Lower lobe of right lung (tissue), 2 donors: ENCODE results near the gene PAK6. TPM values are rescaled to one million over a fixed set of nuclear protein-coding genes. Genes with fewer than 3 reads are reported as not detected.

Experiments
- ATAC-seq, 2 donors: fragments of 200-7000 bp; cut with Tn5 transposase; one replicate each; pipeline ENCODE4 v1.9.1; 2020 to 2022; ENCODE audit warnings: mild to moderate bottlenecking in 2 of 2, moderate library complexity in 2 of 2
- DNase-seq: peaks from one replicate; pipeline ENCODE4 v3.0.0-alpha.2; 2020
- H3K27ac ChIP-seq: fragments of 200-600 bp; one replicate; pipeline ENCODE4 v1.8.0; 2022
- H3K27me3 ChIP-seq: fragments of 200-600 bp; one replicate; pipeline ENCODE4 v1.8.0; 2022; ENCODE audit warnings: low read depth
- H3K36me3 ChIP-seq: fragments of 200-600 bp; one replicate; pipeline ENCODE4 v1.8.0; 2022; ENCODE audit warnings: mild to moderate bottlenecking
- H3K4me1 ChIP-seq: fragments of 200-600 bp; one replicate; pipeline ENCODE4 v1.8.0; 2022
- H3K4me3 ChIP-seq: fragments of 200-600 bp; one replicate; pipeline ENCODE4 v1.8.0; 2022; ENCODE audit warnings: mild to moderate bottlenecking
- H3K9me3 ChIP-seq: fragments of 200-600 bp; one replicate; pipeline ENCODE4 v1.8.0; 2022
- intact Hi-C: fragments of 100-400 bp; cut with DNase I; formaldehyde crosslinking; loops from one replicate; pipeline ENCODE4 v1.11.0; 2022
- total RNA-seq: library from RNA; stranded (reverse); fragmentation: NEBNext Ultra II Directional; extraction: Animal tissue kit (Norgen Biotek cat#: 25700); gene quantifications from one replicate; pipeline ENCODE4 v1.2.1, GENCODE V29; 2021
- TF ChIP-seq, protein P1 (sequence below): fragments of 200-600 bp; IDR thresholded peaks from one replicate; pipeline ENCODE4 v1.8.0; 2022; ENCODE audit warnings: antibody characterized with exemption, mild to moderate bottlenecking
- donor health status: DM: no; HTN: yes; CAD: no; lungs with severe emphysema.

PAK6 gene
- total RNA-seq, 1 donor from 2014 or later, result 5.6 TPM

- peak; percentile 67 for DNase-seq
- H3K4me1 ChIP-seq, result no peaks in the 10 kb centered on the region
- TF ChIP-seq, protein P1, sequence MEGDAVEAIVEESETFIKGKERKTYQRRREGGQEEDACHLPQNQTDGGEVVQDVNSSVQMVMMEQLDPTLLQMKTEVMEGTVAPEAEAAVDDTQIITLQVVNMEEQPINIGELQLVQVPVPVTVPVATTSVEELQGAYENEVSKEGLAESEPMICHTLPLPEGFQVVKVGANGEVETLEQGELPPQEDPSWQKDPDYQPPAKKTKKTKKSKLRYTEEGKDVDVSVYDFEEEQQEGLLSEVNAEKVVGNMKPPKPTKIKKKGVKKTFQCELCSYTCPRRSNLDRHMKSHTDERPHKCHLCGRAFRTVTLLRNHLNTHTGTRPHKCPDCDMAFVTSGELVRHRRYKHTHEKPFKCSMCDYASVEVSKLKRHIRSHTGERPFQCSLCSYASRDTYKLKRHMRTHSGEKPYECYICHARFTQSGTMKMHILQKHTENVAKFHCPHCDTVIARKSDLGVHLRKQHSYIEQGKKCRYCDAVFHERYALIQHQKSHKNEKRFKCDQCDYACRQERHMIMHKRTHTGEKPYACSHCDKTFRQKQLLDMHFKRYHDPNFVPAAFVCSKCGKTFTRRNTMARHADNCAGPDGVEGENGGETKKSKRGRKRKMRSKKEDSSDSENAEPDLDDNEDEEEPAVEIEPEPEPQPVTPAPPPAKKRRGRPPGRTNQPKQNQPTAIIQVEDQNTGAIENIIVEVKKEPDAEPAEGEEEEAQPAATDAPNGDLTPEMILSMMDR, result no peak
- ATAC-seq, result peak; percentile 57 to 86
- no peak overlapping the region for H3K4me3 ChIP-seq
- intact Hi-C loops, result no loop called here
- no peaks in the 10 kb centered on the region for H3K27me3 ChIP-seq
- H3K9me3 ChIP-seq, result no peaks in the 10 kb centered on the region
- H3K36me3 ChIP-seq, result no peaks in the 10 kb centered on the region
- H3K27ac ChIP-seq, result peak overlapping the region; percentile 6
These were observed 28.0 kb downstream of the PAK6 start for GRCh38 chr15:40266828-40267304.

GRCh38 chr15:40267670-40268069, 28.8 kb downstream of the PAK6 start:
- Histone ChIP-seq H3K4me1 (no peaks in the 10 kb centered on the region), H3K27ac (no peak overlapping the region), H3K27me3 (no peaks in the 10 kb centered on the region), H3K9me3 (no peaks in the 10 kb centered on the region), H3K36me3 (no peaks in the 10 kb centered on the region), H3K4me3 (no peak overlapping the region)
- DNase-seq (no peak), ATAC-seq (no peak)
- intact Hi-C loops, result no loop called here
- TF ChIP-seq, protein P1, result no peak

- DNase-seq (no peak), ATAC-seq (no peak)
- H3K27ac ChIP-seq, result no peak overlapping the region
- TF ChIP-seq, protein P1, result no peak
- no peaks in the 10 kb centered on the region for H3K4me1 ChIP-seq
- H3K27me3 ChIP-seq, result no peaks in the 10 kb centered on the region
- H3K36me3 ChIP-seq, result no peaks in the 10 kb centered on the region
- H3K9me3 ChIP-seq, result no peaks in the 10 kb centered on the region
- intact Hi-C loops, result loop anchor here (5.0 to 10.0 kb wide), 2 partner anchors 52 to 225 kb away; no protein-coding TSS in a partner anchor
- no peak overlapping the region for H3K4me3 ChIP-seq
These were observed 30.7 kb downstream of the PAK6 start for GRCh38 chr15:40269604-40270003.

- DNase-seq (no peak), ATAC-seq (no peak)
- Histone ChIP-seq H3K36me3 (no peaks in the 10 kb centered on the region), H3K27ac (no peak overlapping the region), H3K27me3 (no peaks in the 10 kb centered on the region), H3K4me3 (no peak overlapping the region), H3K4me1 (peaks cover 3% of the 10 kb centered on the region), H3K9me3 (no peaks in the 10 kb centered on the region)
- intact Hi-C loops, result loop anchor here (5.0 to 10.0 kb wide), 2 partner anchors 53 to 226 kb away; no protein-coding TSS in a partner anchor
- TF ChIP-seq, protein P1, result no peak
These were observed 31.6 kb downstream of the PAK6 start for GRCh38 chr15:40270246-40270995.

GRCh38 chr15:40271685-40272484, 33.0 kb downstream of the PAK6 start:
- DNase-seq (no peak), ATAC-seq (no peak)
- intact Hi-C loops, result loop anchor here (5.0 to 10.0 kb wide), 2 partner anchors 55 to 227 kb away; no protein-coding TSS in a partner anchor
- no peaks in the 10 kb centered on the region for H3K9me3 ChIP-seq
- H3K27me3 ChIP-seq, result no peaks in the 10 kb centered on the region
- H3K4me3 ChIP-seq, result no peak overlapping the region
- no peak overlapping the region for H3K27ac ChIP-seq
- TF ChIP-seq, protein P1, result no peak
- H3K4me1 ChIP-seq, result peaks cover 3% of the 10 kb centered on the region
- no peaks in the 10 kb centered on the region for H3K36me3 ChIP-seq
